Retinal pigment epithelial cell (primary cell): ENCODE data around the gene TTF2.
A peak's percentile ranks its signal among the peaks of the same experiment; 100 is the strongest.

Source experiments
- DNase-seq: peaks from one replicate; pipeline ENCODE4 v3.0.0-alpha.2; 2010; ENCODE audit warnings: low read depth
- H3K4me3 ChIP-seq: 2 replicates; pipeline ENCODE4 v1.5.1; 2011; ENCODE audit warnings: mild to moderate bottlenecking, low read length, control low read depth, moderate library complexity
- TF ChIP-seq, protein P1 (sequence below): conservative IDR thresholded peaks from 2 replicates; pipeline ENCODE4 v1.5.1; 2011; ENCODE audit warnings: low read depth, low read length, control low read depth, inconsistent platforms

TTF2 gene

DNA sequence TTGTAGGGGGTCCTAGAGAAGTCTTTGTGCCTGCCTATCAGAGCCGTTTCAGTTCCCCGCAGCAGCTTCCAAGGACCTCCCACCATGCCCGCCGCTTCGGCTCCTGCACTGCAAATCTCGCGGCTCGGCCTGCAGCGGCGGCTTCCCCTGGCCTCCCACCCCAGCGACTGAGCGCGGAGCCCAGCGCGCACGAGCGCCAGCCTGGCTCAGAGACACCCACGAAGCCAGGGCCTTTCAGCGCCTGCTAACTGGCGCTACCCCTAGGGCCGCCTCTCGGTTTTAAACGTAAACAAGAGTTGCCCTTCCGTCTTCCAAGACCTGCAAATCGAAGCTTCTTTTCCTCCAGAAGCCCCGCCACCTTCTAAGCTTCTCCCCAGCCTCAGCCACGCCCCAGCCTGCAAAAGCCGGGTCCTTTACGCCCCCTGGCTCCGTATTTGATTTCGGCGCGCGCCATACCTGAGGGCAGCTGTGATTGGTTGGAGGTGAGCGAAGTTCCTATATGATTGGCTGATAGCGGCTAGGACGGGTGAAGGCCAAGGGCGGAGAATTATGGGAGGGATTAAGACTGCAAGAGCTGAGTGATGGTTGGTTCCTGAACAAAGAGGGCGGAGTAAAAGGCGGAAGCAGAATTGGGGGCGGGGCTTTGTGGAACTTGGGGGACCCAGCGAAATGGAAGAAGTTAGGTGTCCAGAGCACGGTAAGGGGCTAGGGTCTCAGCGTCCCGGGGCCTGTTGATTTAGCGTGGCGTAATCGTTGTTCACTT, at the start of gene TTF2:
TSS of gene TTF2 (plus strand) at position 649 of the 763 bp plus-strand sequence. CDS start at position 670, 21 bp downstream.
- TF ChIP-seq, protein P1, sequence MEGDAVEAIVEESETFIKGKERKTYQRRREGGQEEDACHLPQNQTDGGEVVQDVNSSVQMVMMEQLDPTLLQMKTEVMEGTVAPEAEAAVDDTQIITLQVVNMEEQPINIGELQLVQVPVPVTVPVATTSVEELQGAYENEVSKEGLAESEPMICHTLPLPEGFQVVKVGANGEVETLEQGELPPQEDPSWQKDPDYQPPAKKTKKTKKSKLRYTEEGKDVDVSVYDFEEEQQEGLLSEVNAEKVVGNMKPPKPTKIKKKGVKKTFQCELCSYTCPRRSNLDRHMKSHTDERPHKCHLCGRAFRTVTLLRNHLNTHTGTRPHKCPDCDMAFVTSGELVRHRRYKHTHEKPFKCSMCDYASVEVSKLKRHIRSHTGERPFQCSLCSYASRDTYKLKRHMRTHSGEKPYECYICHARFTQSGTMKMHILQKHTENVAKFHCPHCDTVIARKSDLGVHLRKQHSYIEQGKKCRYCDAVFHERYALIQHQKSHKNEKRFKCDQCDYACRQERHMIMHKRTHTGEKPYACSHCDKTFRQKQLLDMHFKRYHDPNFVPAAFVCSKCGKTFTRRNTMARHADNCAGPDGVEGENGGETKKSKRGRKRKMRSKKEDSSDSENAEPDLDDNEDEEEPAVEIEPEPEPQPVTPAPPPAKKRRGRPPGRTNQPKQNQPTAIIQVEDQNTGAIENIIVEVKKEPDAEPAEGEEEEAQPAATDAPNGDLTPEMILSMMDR = peak; percentile 7
- H3K4me3 ChIP-seq = peak within 1 kb of the TSS; percentile 90
- peak; percentile 99 for DNase-seq

DNA sequence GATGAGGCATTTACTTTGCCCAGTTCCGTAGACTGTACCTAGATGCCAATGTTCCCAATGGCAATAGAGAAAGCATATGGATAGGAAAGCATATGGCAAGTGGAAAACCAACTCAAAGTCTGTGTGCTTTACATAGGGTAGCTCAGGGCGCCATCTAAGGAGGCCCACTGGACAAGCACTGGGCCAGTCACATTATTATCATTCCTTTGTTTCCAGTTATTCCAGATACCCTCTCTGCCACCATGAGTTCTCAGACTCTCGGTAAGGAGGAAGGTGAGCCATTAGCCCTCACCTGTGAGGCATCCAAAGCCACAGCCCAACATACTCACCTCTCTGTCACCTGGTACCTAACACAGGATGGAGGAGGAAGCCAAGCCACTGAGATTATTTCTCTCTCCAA, 48.8 kb upstream of the TTF2 start:
- TF ChIP-seq, protein P1 = no peak
- DNase-seq = no peak
- H3K4me3 ChIP-seq = no peak overlapping the region

DNA sequence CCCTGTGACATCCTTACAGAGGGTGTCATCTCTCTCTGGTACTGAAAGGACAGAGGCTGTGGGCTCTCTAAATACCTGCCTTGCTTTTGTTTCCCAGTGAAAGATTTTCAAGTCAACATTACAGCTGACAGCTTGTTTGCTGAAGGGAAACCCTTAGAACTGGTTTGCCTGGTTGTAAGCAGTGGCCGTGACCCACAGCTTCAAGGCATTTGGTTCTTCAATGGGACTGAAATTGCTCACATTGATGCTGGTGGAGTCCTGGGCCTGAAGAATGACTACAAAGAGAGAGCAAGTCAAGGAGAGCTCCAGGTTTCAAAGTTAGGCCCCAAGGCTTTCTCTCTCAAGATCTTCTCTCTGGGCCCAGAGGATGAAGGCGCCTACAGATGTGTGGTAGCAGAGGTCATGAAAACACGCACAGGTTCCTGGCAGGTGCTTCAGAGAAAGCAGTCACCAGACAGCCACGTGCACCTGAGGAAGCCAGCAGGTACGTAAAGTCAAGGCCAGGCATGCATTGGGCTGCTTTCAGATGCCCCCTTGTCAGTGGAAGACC, 46.7 kb upstream of the TTF2 start:
- TF ChIP-seq, protein P1 = no peak

DNA sequence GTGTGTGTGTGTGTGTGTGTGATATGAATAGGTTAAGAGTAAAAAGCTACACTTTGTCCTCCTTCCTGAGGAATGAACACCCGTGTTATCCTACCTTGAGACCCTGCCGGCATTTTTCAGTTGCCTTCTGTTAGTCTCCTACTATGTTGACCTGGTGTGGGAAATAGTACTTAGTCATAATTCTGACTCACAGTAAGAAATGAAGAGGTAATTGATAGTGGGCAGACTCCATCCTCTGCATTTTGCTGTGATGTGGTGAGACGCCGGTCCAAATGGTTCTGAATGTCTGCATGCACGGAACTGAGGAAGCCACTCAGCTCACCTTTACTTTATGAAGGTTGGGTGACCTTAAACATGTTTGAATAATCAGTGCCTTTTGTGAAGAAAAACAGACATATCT, 45.9 kb upstream of the TTF2 start:
- no peak overlapping the region for H3K4me3 ChIP-seq
- DNase-seq = no peak
- TF ChIP-seq, protein P1 = no peak

More for the DNA sequence above, 46.7 kb upstream of the TTF2 start:
- no peak for DNase-seq
- no peak overlapping the region for H3K4me3 ChIP-seq

DNA sequence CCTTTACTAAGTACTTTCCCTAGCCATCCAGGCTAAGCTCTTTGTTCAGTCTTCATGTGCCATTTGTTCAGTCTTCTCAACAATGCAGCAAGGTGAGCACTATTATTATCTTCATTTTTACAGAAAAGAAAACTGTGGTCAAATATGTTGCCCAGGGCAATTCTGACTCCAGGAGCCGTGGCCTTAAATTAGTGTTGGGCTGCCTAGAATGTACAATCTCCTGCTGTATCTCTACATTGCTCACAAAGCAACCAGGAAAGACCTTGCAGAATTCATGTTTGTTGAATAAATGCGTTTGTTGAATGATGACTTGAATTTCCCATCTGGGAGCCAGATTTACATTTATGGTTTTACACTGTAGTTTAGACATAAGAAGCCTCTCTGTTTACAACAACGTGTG, 44.4 kb upstream of the TTF2 start:
- no peak for DNase-seq
- H3K4me3 ChIP-seq = no peak overlapping the region
- TF ChIP-seq, protein P1 = no peak

DNA sequence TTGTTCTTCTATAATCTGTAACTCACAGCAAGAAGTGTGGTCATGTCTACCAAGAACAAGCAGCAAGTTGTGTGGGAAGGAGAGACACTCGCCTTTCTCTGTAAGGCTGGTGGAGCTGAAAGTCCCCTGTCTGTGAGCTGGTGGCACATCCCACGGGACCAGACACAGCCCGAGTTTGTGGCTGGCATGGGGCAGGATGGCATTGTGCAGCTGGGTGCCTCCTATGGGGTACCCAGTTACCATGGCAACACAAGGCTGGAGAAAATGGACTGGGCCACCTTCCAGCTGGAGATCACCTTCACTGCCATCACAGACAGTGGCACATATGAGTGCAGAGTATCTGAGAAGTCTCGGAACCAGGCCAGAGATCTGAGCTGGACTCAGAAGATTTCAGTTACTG, 43.1 kb upstream of the TTF2 start:
- TF ChIP-seq, protein P1 = no peak
- no peak overlapping the region for H3K4me3 ChIP-seq
- DNase-seq = no peak

DNA sequence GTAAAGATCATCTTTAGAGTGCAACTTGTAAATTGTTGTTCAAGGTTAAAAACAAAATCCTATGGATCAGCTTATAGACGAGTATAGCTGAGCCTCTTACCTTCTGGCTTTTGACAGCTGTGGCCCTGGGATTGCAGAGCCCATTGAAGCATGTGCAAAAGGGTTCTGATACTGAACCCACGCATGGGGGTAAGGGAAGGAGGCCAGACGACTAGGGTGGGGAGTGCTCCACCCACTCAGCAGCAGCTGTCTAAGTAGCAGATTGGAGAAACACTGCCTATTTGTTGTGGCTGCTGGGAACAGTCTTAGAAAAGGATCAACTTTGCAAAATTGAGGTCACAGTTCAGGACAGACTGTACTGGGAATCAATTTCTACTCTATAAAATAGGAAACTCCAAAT, 42.5 kb upstream of the TTF2 start:
- DNase-seq = no peak
- TF ChIP-seq, protein P1 = no peak
- H3K4me3 ChIP-seq = no peak overlapping the region
